ENCODE measurements around the gene USP11.

USP11 gene

DNA sequence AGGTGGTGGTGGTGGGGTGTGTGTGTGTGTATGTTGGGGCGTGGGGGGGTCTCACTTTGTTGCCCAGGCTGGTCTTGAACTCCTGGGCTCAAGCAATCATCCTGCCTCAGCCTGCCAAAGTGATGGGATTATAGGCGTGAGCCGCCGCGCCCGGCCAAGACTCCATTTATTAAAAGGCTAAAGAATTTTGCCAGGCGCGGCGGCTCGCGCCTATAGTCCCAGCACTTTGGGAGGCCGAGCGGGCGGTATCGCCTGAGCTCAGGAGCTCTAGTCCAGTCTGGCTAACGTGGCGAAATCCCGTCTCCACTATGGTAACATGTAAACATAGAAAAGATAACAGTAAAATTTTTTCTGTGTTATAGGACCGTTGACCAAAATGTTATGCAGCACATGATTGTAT lies 42.9 kb upstream of the USP11 start:
- Histone ChIP-seq H3K4me3 (ENCODE audit: low read depth, low read length) (no peak overlapping the region), H3K27me3 (ENCODE audit: insufficient read depth, low read depth, severe bottlenecking) (peaks cover 51% of the 10 kb centered on the region), H3K36me3 (peaks cover 11% of the 10 kb centered on the region)

DNA sequence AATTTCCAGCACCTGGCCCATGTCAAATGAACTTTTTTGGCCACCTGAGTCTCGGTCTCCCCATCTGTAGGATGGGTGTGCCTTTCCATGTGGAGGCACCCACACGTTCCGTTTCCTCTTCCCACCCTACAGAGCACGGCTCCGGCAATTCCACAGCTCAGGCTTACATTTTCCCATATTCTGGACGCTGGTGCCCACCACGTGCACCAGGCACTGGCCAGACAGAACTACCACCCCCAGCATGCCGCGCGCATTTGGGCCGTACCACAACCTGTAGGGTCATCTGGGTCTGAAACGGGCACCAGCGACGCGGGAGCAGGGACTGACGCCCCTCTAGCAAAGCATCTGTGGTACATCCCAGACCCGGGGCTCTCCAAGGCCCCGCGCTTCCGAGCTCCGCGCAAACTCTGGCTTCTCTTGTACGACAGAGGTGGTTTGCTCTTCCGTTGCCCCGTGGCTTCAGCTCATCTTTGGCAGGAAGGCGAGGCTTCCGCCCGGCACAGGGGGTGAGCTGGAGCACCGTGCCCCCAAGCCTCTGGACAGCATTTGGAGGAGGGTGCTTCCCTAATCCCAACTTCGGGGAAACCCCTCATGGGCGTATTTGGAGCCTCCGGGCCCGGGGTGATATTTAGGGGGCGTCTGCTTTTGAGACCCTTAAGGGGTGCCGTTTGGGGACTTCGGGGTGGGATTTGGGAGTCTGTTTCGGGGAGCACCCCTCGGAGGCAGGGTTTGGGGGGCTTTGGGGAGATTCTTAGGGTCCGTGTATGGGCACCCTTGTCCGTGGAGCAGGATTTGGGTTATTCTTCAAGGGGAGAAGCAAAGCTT lies 42.2 kb upstream of the USP11 start:
- H3K9me3 ChIP-seq (ENCODE audit: severe bottlenecking) = no peaks in the 10 kb centered on the region
- peak; percentile 86 for DNase-seq
- peak overlapping the region; percentile 7 for H3K4me3 ChIP-seq (ENCODE audit: low read depth, low read length)
- no peak overlapping the region for H3K27ac ChIP-seq
- peaks cover 14% of the 10 kb centered on the region for H3K36me3 ChIP-seq
- H3K27me3 ChIP-seq (ENCODE audit: insufficient read depth, low read depth, severe bottlenecking) = peaks cover 48% of the 10 kb centered on the region
- TF ChIP-seq, protein P1, sequence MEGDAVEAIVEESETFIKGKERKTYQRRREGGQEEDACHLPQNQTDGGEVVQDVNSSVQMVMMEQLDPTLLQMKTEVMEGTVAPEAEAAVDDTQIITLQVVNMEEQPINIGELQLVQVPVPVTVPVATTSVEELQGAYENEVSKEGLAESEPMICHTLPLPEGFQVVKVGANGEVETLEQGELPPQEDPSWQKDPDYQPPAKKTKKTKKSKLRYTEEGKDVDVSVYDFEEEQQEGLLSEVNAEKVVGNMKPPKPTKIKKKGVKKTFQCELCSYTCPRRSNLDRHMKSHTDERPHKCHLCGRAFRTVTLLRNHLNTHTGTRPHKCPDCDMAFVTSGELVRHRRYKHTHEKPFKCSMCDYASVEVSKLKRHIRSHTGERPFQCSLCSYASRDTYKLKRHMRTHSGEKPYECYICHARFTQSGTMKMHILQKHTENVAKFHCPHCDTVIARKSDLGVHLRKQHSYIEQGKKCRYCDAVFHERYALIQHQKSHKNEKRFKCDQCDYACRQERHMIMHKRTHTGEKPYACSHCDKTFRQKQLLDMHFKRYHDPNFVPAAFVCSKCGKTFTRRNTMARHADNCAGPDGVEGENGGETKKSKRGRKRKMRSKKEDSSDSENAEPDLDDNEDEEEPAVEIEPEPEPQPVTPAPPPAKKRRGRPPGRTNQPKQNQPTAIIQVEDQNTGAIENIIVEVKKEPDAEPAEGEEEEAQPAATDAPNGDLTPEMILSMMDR (IDR thresholded peaks at IDR 0.05; ENCODE audit: low read depth, low read length) = no peak

More for the DNA sequence above, 42.9 kb upstream of the USP11 start:
- Histone ChIP-seq H3K27ac (no peak overlapping the region), H3K9me3 (ENCODE audit: severe bottlenecking) (no peaks in the 10 kb centered on the region)
- DNase-seq = no peak
- TF ChIP-seq, protein P1 (IDR thresholded peaks at IDR 0.05; ENCODE audit: low read depth, low read length) = no peak

- H3K27me3 ChIP-seq (ENCODE audit: insufficient read depth, low read depth, severe bottlenecking) = peaks cover 42% of the 10 kb centered on the region
- TF ChIP-seq, protein P1 (IDR thresholded peaks at IDR 0.05; ENCODE audit: low read depth, low read length) = no peak
- no peaks in the 10 kb centered on the region for H3K9me3 ChIP-seq (ENCODE audit: severe bottlenecking)
- no peak for DNase-seq
- H3K27ac ChIP-seq = no peak overlapping the region
- peaks cover 14% of the 10 kb centered on the region for H3K36me3 ChIP-seq
- H3K4me3 ChIP-seq (ENCODE audit: low read depth, low read length) = no peak overlapping the region
These were observed 41.5 kb upstream of the USP11 start for GRCh38 chrX:47191331-47191730.

GRCh38 chrX:47191806-47192401 lies 40.9 kb upstream of the USP11 start:
- peak; percentile 80 for DNase-seq
- Histone ChIP-seq H3K36me3 (peaks cover 20% of the 10 kb centered on the region), H3K27ac (no peak overlapping the region), H3K27me3 (ENCODE audit: insufficient read depth, low read depth, severe bottlenecking) (peaks cover 39% of the 10 kb centered on the region), H3K9me3 (ENCODE audit: severe bottlenecking) (no peaks in the 10 kb centered on the region), H3K4me3 (ENCODE audit: low read depth, low read length) (no peak overlapping the region)
- TF ChIP-seq, protein P1 (IDR thresholded peaks at IDR 0.05; ENCODE audit: low read depth, low read length) = no peak

DNA sequence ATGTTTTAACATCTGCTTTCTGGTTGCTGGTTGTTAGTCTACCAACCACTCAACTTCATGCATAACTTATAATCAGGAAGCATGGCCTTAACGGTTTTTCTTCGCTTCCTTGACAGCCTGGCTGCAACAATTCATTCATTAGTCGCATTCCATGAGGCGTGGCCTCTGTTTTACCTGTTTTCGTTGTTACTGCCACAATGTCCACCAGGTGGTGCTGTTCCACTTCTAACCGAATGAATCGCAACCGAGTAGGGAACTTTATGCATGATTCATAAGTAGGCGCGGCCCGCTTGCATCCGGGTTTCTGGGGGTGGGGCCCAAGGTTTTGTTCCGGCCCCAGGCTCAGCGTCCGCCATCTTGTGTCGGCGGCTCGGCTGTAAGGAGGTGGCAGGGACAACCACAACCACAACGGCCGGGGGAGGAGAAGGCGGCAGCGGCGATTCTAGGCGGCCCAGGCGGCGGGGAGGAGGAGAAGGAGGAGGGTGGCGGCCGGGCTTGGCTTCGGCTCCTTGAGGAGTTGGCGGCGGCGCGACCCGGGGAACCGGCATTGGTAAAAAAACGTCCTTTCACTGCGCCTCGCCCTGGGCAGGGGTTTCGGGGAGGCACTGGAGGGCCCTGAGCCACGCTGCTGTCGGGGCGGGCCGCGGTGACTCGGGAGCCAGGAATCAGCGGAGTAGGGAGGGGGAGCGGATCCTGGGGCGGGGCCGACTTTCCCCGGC lies 39.2 kb upstream of the USP11 start, which contains the start of gene UBA1:
TSS of gene UBA1 (plus strand) at position 355 of the 719 bp plus-strand sequence. CDS start 4,974 bp downstream, outside the sequence.
- TF ChIP-seq, protein P1 (IDR thresholded peaks at IDR 0.05; ENCODE audit: low read depth, low read length) = peak; percentile 65
- peaks cover 34% of the 10 kb centered on the region for H3K27me3 ChIP-seq (ENCODE audit: insufficient read depth, low read depth, severe bottlenecking)
- peak within 1 kb of the TSS; percentile 89 for H3K4me3 ChIP-seq (ENCODE audit: low read depth, low read length)
- no peaks in the 10 kb centered on the region for H3K9me3 ChIP-seq (ENCODE audit: severe bottlenecking)
- peaks cover 36% of the 10 kb centered on the region for H3K36me3 ChIP-seq
- H3K27ac ChIP-seq = peak within 1 kb of the TSS; percentile 96
- DNase-seq = peak; percentile 97
